ENCODE measurements around the gene FSTL3.

GRCh38 chr19:694481-695351 is 18.5 kb downstream of the FSTL3 start:
- TF ChIP-seq CTCF (IDR thresholded peaks at IDR 0.05; ENCODE audit: control extremely low read depth in 1 of 3, insufficient read depth in 1 of 3, low read depth in 1 of 3, low read length in 3 of 3) (no peak), POLR2AphosphoS5 (IDR thresholded peaks at IDR 0.05; ENCODE audit: low read depth, low read length) (no peak), ATF2 (IDR thresholded peaks at IDR 0.05; ENCODE audit: low read length) (no peak), SRF (IDR thresholded peaks at IDR 0.05; ENCODE audit: low read depth, low read length) (no peak), GABPA (IDR thresholded peaks at IDR 0.05; ENCODE audit: borderline replicate concordance, insufficient read depth, low read length) (no peak), ATF3 (IDR thresholded peaks at IDR 0.05; ENCODE audit: insufficient read depth, low read depth, low read length) (no peak), TEAD4 (IDR thresholded peaks at IDR 0.05; ENCODE audit: low read depth, low read length) (no peak), POLR2A (IDR thresholded peaks at IDR 0.05; ENCODE audit: control extremely low read depth in 1 of 2, low read depth in 2 of 2, low read length in 2 of 2) (no peak)
